T-helper 2 cell treated with Interferon-gamma antibody and Interleukin-4, amounts not matched to agents 100 ng/mL and 5 ng/mL, for 36 hours (primary cell): ENCODE measurements around the gene FSHR. TPM values are rescaled to one million over a fixed set of nuclear protein-coding genes. Genes with fewer than 3 reads are reported as not detected.

ENCODE experiments used
- intact Hi-C: fragments of 100-400 bp; cut with micrococcal nuclease; formaldehyde crosslinking; loops from one replicate; pipeline ENCODE4 v1.15.1; 2023
- total RNA-seq: library from RNA; stranded (reverse); gene quantifications from 2 replicates; pipeline ENCODE4 v1.2.3, GENCODE V29; 2022

Gene FSHR
- total RNA-seq, 1 donor from 2014 or later: not detected

GRCh38 chr2:48915227-48915626, 239.1 kb downstream of the FSHR start:
- intact Hi-C loops: no loop called here

GRCh38 chr2:48914477-48915089, 239.7 kb downstream of the FSHR start:
- intact Hi-C loops: no loop called here
